Measurements from ENCODE around the gene CFHR1.

Gene CFHR1

GRCh38 chr1:196856053-196856452 lies 36.5 kb downstream of the CFHR1 start:
- H3K36me3 Mint-ChIP-seq = no peaks in the 10 kb centered on the region
- no peaks in the 10 kb centered on the region for H3K9me3 Mint-ChIP-seq
- CTCF ChIA-PET = no interaction called here
- no peaks in the 10 kb centered on the region for H3K4me1 Mint-ChIP-seq
- no peak for DNase-seq
- H3K27me3 Mint-ChIP-seq = no peaks in the 10 kb centered on the region
- no peak overlapping the region for H3K4me3 Mint-ChIP-seq
- H3K27ac Mint-ChIP-seq = no peak overlapping the region

GRCh38 chr1:196857188-196857587 lies 37.7 kb downstream of the CFHR1 start:
- CTCF ChIA-PET = no interaction called here
- no peak overlapping the region for H3K4me3 Mint-ChIP-seq

GRCh38 chr1:196858811-196859210 lies 39.3 kb downstream of the CFHR1 start:
- Mint-ChIP-seq H3K4me1 (no peaks in the 10 kb centered on the region), H3K27me3 (no peaks in the 10 kb centered on the region), H3K4me3 (no peak overlapping the region), H3K36me3 (no peaks in the 10 kb centered on the region), H3K9me3 (peaks cover 2% of the 10 kb centered on the region), H3K27ac (no peak overlapping the region)
- CTCF ChIA-PET = no interaction called here
- DNase-seq = no peak

More at GRCh38 chr1:196857188-196857587, 37.7 kb downstream of the CFHR1 start:
- no peaks in the 10 kb centered on the region for H3K36me3 Mint-ChIP-seq
- no peaks in the 10 kb centered on the region for H3K9me3 Mint-ChIP-seq
- H3K27ac Mint-ChIP-seq = no peak overlapping the region
- no peak for DNase-seq
- no peaks in the 10 kb centered on the region for H3K27me3 Mint-ChIP-seq
- H3K4me1 Mint-ChIP-seq = no peaks in the 10 kb centered on the region

GRCh38 chr1:196860323-196860884 lies 40.9 kb downstream of the CFHR1 start:
- DNase-seq = no peak
- CTCF ChIA-PET = no interaction called here
- no peak overlapping the region for H3K27ac Mint-ChIP-seq
- no peaks in the 10 kb centered on the region for H3K36me3 Mint-ChIP-seq
- no peaks in the 10 kb centered on the region for H3K27me3 Mint-ChIP-seq
- no peaks in the 10 kb centered on the region for H3K4me1 Mint-ChIP-seq
- H3K4me3 Mint-ChIP-seq = no peak overlapping the region
- H3K9me3 Mint-ChIP-seq = peaks cover 2% of the 10 kb centered on the region

GRCh38 chr1:196861429-196861828 lies 41.9 kb downstream of the CFHR1 start:
- no peak for DNase-seq
- H3K4me3 Mint-ChIP-seq = no peak overlapping the region
- H3K9me3 Mint-ChIP-seq = peaks cover 2% of the 10 kb centered on the region
- no peak overlapping the region for H3K27ac Mint-ChIP-seq
- no peaks in the 10 kb centered on the region for H3K36me3 Mint-ChIP-seq
- no peaks in the 10 kb centered on the region for H3K27me3 Mint-ChIP-seq
- CTCF ChIA-PET = no interaction called here
- H3K4me1 Mint-ChIP-seq = no peaks in the 10 kb centered on the region

- CTCF ChIA-PET = no interaction called here
- Mint-ChIP-seq H3K36me3 (no peaks in the 10 kb centered on the region), H3K27me3 (no peaks in the 10 kb centered on the region), H3K9me3 (peaks cover 2% of the 10 kb centered on the region), H3K4me1 (no peaks in the 10 kb centered on the region), H3K27ac (no peak overlapping the region), H3K4me3 (no peak overlapping the region)
- no peak for DNase-seq
Measured at GRCh38 chr1:196866974-196867373, 47.4 kb downstream of the CFHR1 start.

GRCh38 chr1:196873385-196873784 lies 53.9 kb downstream of the CFHR1 start:
- Mint-ChIP-seq H3K27ac (no peak overlapping the region), H3K9me3 (no peaks in the 10 kb centered on the region), H3K27me3 (no peaks in the 10 kb centered on the region), H3K4me1 (no peaks in the 10 kb centered on the region), H3K36me3 (no peaks in the 10 kb centered on the region), H3K4me3 (no peak overlapping the region)
- no peak for DNase-seq
- CTCF ChIA-PET = no interaction called here

GRCh38 chr1:196875935-196876334 lies 56.4 kb downstream of the CFHR1 start:
- no peak for DNase-seq
- H3K36me3 Mint-ChIP-seq = no peaks in the 10 kb centered on the region
- CTCF ChIA-PET = no interaction called here
- no peak overlapping the region for H3K27ac Mint-ChIP-seq
- no peak overlapping the region for H3K4me3 Mint-ChIP-seq
- H3K4me1 Mint-ChIP-seq = no peaks in the 10 kb centered on the region
- H3K27me3 Mint-ChIP-seq = no peaks in the 10 kb centered on the region
- H3K9me3 Mint-ChIP-seq = no peaks in the 10 kb centered on the region

GRCh38 chr1:196877964-196878363 lies 58.4 kb downstream of the CFHR1 start:
- no peak for DNase-seq
- CTCF ChIA-PET = no interaction called here
- Mint-ChIP-seq H3K27ac (no peak overlapping the region), H3K4me3 (no peak overlapping the region), H3K4me1 (no peaks in the 10 kb centered on the region), H3K27me3 (no peaks in the 10 kb centered on the region), H3K36me3 (no peaks in the 10 kb centered on the region), H3K9me3 (peaks cover 5% of the 10 kb centered on the region)
